Measurements from ENCODE around the gene ALDH3B2.

The ALDH3B2 gene

DNA sequence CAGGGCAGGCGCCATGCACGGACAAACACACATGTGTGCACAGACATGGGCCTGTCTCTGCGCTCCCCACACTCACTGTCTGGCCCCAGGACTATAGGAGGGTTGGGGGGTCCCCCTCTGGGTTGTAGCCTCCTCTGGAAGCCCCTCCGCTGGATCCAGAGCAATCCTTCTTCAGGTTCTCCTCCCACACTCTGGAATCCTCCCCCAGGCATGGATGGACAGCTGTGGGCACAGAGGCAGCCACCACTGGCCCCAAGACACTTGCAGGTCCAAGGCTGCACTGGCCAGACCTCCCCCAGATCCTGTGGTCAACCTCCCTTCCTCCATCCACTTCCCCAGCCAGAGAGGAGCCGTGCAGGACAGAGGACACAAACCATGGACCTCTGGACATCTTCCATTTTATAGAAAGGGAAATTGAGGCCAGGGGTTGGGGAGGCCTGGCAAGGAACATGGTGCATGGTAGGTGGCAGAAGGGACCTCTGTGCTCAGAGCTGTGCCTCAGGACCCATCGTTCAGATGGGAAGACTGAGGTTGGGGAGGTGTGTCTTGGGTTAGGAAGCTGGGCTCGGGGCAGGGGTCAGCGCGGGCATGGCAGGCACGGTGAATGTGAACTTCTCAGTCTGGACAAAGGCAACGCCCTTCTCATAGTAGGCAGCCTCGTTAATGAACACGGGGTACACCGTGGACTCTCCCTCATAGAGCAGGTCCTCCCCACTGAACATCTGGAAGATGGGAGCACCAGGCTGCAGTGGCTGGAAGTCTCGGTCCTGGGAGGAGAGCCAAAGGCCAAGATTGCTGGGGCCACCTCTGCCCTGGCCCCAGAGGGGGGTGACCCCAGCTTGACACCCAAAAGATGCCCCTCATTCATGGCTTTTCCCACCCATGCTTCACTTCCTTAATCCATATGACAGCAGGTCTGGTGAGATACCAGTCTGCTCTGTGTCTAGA is 32.0 kb downstream of the ALDH3B2 start:
- POLR2A ChIA-PET: no interaction called here
- TF ChIP-seq SUZ12 (IDR thresholded peaks at IDR 0.05) (no peak), ARNT (IDR thresholded peaks at IDR 0.05) (no peak), NFRKB (IDR thresholded peaks at IDR 0.05) (no peak), ZNF384 (IDR thresholded peaks at IDR 0.05) (no peak), FOXM1 (IDR thresholded peaks at IDR 0.05; ENCODE audit: borderline replicate concordance) (no peak), SP1 (IDR thresholded peaks at IDR 0.05) (no peak), HDGF (IDR thresholded peaks at IDR 0.05; ENCODE audit: borderline replicate concordance) (no peak), TARDBP (IDR thresholded peaks at IDR 0.05) (no peak), BHLHE40 (IDR thresholded peaks at IDR 0.05; ENCODE audit: borderline replicate concordance) (no peak), L3MBTL2 (conservative IDR thresholded peaks at IDR 0.05) (no peak), ELF4 (IDR thresholded peaks at IDR 0.05) (no peak), CTBP1 (IDR thresholded peaks at IDR 0.05; ENCODE audit: borderline replicate concordance) (no peak), FOXK2 (IDR thresholded peaks at IDR 0.05) (no peak), FOXA1 (IDR thresholded peaks at IDR 0.05) (no peak), LEF1 (IDR thresholded peaks at IDR 0.05; ENCODE audit: borderline replicate concordance) (no peak)
- TF ChIP-seq, protein P1, sequence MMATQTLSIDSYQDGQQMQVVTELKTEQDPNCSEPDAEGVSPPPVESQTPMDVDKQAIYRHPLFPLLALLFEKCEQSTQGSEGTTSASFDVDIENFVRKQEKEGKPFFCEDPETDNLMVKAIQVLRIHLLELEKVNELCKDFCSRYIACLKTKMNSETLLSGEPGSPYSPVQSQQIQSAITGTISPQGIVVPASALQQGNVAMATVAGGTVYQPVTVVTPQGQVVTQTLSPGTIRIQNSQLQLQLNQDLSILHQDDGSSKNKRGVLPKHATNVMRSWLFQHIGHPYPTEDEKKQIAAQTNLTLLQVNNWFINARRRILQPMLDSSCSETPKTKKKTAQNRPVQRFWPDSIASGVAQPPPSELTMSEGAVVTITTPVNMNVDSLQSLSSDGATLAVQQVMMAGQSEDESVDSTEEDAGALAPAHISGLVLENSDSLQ (IDR thresholded peaks at IDR 0.05): no peak
- CTCF ChIA-PET: no interaction called here
- no peak for DNase-seq (ENCODE audit: extremely low spot score)

DNA sequence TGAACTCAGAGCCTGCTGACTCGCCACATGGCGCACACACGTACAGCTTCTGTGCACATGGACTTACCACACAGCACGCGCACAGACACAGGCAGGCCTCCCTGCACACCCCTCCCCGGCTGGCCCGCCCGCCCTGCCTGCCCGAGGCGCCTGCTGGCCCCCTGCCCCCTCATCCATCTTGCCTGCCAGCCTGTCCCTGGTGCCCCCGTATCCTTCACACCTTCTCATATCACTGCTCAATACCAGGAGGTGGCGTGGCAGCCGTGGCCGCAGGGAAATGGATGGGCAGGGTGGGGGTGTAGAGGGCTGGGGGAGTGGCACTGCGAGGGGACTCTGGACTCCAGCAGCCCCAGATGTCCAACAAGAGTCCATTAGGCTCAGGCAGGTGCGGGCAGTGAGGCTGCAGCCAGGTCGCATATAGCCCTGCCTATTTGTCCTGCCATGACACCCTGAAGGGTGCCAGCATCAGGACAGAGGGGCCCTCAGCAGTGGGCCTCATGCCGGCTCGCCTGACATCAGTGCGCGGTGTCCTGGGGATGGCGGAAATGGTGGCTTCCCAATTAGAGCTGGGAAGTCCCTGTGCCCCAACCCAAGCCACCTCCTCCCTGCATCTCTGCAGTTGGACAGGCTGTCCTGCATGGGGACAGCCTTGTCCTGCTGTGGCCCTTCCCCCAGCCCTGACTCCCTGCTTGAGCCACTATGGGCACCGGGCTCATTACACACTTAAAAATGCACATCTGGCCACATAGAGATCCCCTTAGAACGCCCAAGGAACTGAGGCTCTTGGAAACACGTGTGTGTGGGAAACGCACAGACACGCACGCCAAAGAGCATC is 32.9 kb downstream of the ALDH3B2 start:
- ChIA-PET POLR2A (no interaction called here), CTCF (interaction anchor here (1.2 kb wide), 1 partner anchor 9 kb away, joined by 5 read pairs; the partner anchor contains the start of gene ACY3)
- DNase-seq (ENCODE audit: extremely low spot score): no peak
- TF ChIP-seq CTBP1 (IDR thresholded peaks at IDR 0.05; ENCODE audit: borderline replicate concordance) (no peak), TARDBP (IDR thresholded peaks at IDR 0.05) (no peak), ELF4 (IDR thresholded peaks at IDR 0.05) (no peak), FOXA1 (IDR thresholded peaks at IDR 0.05) (no peak)

DNA sequence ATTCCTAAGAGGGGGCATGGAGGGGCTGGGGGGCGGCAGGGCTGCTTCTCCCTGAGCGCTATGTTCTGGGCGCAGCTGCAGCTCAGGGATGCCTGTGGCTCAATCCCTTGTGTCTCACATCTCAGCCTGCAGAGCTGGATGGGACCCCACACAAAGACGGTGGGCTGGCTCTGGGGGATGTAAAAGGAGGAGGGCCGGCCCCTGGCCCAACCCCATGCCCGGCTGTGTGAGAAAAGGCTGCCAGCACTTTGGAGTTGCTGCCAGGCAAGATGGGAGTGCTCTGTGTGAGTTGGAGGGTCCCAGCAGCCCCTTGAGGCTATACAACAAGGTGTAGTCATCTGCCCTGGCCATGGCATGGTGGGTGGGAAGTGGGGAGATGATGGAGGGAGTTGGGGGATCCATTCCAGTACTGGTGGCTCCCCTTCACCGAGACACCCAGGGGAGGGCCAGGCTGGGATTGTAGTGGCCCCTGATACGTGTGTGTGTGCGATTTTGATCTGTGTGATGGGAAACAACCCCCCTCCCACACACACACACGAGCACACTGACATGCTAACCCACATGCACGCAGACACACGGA is 33.6 kb downstream of the ALDH3B2 start:
- TF ChIP-seq CTBP1 (IDR thresholded peaks at IDR 0.05; ENCODE audit: borderline replicate concordance): no peak
- TF ChIP-seq LEF1 (IDR thresholded peaks at IDR 0.05; ENCODE audit: borderline replicate concordance): no peak
- TF ChIP-seq FOXA1 (IDR thresholded peaks at IDR 0.05): no peak
- no peak for TF ChIP-seq FOXM1 (IDR thresholded peaks at IDR 0.05; ENCODE audit: borderline replicate concordance)
- TF ChIP-seq L3MBTL2 (conservative IDR thresholded peaks at IDR 0.05): no peak
- no peak for TF ChIP-seq ARNT (IDR thresholded peaks at IDR 0.05)
- TF ChIP-seq ZNF384 (IDR thresholded peaks at IDR 0.05): no peak
- TF ChIP-seq HDGF (IDR thresholded peaks at IDR 0.05; ENCODE audit: borderline replicate concordance): no peak
- no peak for TF ChIP-seq NFRKB (IDR thresholded peaks at IDR 0.05)
- no peak for TF ChIP-seq TARDBP (IDR thresholded peaks at IDR 0.05)
- TF ChIP-seq ELF4 (IDR thresholded peaks at IDR 0.05): no peak
- ChIA-PET POLR2A (no interaction called here), CTCF (interaction anchor here (1.2 to 1.8 kb wide), 2 partner anchors 10 to 11 kb away, joined by 5 to 7 read pairs; partner anchors contain the start of genes ACY3 and NUDT8)
- DNase-seq (ENCODE audit: extremely low spot score): no peak

DNA sequence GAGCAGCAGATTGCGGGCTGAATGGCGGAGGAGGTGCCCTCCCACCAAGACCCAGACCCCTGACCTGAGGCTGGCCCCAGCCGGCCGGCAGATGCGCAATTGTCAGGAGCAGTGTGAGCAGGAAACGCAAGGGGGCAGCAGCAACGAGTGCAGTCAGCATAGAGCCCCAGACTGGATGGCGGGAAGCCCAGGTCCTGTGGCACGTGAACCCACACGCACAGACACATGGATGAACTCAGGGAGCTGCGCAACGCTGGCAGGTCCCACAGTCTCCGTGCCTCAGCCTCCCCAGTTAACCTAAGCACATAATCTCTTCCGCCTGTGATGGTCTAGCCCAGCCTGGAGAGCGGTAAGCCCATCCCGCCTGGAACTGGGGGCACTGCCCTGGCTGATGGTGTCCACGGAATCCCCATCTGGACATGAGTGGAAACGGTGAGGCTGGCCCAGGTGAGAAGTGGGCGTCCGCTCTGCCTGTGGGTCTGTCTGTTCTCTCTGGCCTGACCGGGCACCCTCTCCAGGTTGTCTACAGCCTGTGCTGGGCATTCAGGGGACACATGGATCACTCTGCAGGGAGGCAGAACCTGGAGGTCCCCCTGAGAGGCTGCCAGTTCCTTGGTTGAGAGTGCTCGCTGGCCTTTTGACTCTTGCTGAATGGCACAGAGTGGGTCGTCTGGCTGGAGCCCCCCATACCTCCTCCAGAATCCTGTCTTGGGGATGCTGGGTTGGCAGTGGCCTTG is 34.2 kb downstream of the ALDH3B2 start:
- ChIA-PET CTCF (interaction anchor here (1.2 to 1.8 kb wide), 2 partner anchors 11 kb away, joined by 5 to 7 read pairs; partner anchors contain the start of genes ACY3 and NUDT8), POLR2A (no interaction called here)
- TF ChIP-seq ELF4 (IDR thresholded peaks at IDR 0.05) (no peak), L3MBTL2 (conservative IDR thresholded peaks at IDR 0.05) (peak; percentile 99)
- DNase-seq (ENCODE audit: extremely low spot score): peak; percentile 74

DNA sequence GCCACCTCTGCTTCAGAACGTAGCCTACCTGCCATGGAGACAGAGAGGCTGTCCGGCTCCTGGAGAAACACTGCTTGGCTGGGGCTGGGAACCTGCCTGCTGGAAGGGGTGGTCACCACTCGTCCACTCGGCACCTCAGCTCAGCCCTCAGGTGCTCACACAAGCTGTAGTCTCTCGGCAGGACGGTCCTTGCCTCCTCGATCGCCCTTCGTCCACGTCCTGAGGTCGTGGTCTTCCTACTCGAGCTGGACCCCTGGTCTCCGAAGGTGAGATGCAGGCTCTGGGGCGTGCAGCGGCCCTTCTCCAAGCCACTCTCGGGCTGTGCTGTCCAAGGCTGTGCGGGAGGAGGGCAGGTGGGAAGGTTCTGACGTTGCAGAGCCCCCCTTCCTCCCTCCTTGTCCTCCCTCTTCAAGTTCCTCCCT is 35.0 kb downstream of the ALDH3B2 start, which contains the start of gene TBX10:
TBX10 (minus strand) TSS at position 326 of the 422 bp plus-strand sequence; CDS start at position 35, 291 bp downstream.
- ChIA-PET CTCF (interaction anchor here (0.7 to 1.8 kb wide), 2 partner anchors 9 to 10 kb away, joined by 4 to 7 read pairs; partner anchors contain the start of gene NUDT8), POLR2A (no interaction called here)
- no peak for DNase-seq (ENCODE audit: extremely low spot score)
- no peak for TF ChIP-seq CTBP1 (IDR thresholded peaks at IDR 0.05; ENCODE audit: borderline replicate concordance)
- no peak for TF ChIP-seq SUZ12 (IDR thresholded peaks at IDR 0.05)
- TF ChIP-seq LEF1 (IDR thresholded peaks at IDR 0.05; ENCODE audit: borderline replicate concordance): no peak
- TF ChIP-seq ZNF384 (IDR thresholded peaks at IDR 0.05): no peak
- no peak for TF ChIP-seq FOXK2 (IDR thresholded peaks at IDR 0.05)
- no peak for TF ChIP-seq SP1 (IDR thresholded peaks at IDR 0.05)
- TF ChIP-seq, protein P1 (IDR thresholded peaks at IDR 0.05): no peak
- no peak for TF ChIP-seq L3MBTL2 (conservative IDR thresholded peaks at IDR 0.05)
- no peak for TF ChIP-seq BHLHE40 (IDR thresholded peaks at IDR 0.05; ENCODE audit: borderline replicate concordance)
- TF ChIP-seq TARDBP (IDR thresholded peaks at IDR 0.05): no peak
- TF ChIP-seq FOXM1 (IDR thresholded peaks at IDR 0.05; ENCODE audit: borderline replicate concordance): no peak
- no peak for TF ChIP-seq FOXA1 (IDR thresholded peaks at IDR 0.05)
- no peak for TF ChIP-seq ARNT (IDR thresholded peaks at IDR 0.05)
- TF ChIP-seq ELF4 (IDR thresholded peaks at IDR 0.05): no peak

Measured in HEK293T (cell line).